ENCODE data around the gene MGAT5. TPM values are rescaled to one million over a fixed set of nuclear protein-coding genes. Genes with fewer than 3 reads are reported as not detected.

The MGAT5 gene
- total RNA-seq, 1 donor from 2014 or later = 57.3 TPM

- DNase-seq (ENCODE audit: low read depth, low spot score) = no peak
Measured at GRCh38 chr2:134445985-134446382, 192.1 kb downstream of the MGAT5 start.

- peak; percentile 53 for DNase-seq (ENCODE audit: low read depth, low spot score)
Measured at GRCh38 chr2:134446383-134447017, 192.6 kb downstream of the MGAT5 start.

DNA sequence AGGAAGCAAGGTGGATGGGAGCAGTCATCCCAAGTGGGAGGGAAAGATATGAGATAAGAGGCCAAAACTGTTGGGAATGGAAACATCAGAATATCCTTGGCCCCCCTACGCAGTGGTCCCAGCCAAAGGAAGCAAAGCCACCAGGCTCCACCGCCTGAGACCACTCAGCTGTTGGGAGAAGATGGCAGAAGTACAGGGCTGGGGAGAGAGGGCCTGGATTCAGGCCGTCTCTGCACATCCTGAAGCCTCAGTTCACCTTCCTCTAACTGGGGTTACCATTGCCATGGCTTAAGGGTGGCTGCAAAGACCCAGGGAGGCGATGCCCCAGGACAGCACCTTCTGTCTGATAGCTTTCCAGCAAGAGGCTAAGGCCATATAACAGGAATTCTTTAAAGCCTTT lies 193.8 kb downstream of the MGAT5 start:
- DNase-seq (ENCODE audit: low read depth, low spot score) = no peak

GRCh38 chr2:134448650-134449049 lies 194.8 kb downstream of the MGAT5 start:
- DNase-seq (ENCODE audit: low read depth, low spot score) = no peak

GRCh38 chr2:134449157-134449556 lies 195.3 kb downstream of the MGAT5 start:
- no peak for DNase-seq (ENCODE audit: low read depth, low spot score)

- DNase-seq (ENCODE audit: low read depth, low spot score) = no peak
Measured at GRCh38 chr2:134449751-134450513, 196.1 kb downstream of the MGAT5 start.

DNA sequence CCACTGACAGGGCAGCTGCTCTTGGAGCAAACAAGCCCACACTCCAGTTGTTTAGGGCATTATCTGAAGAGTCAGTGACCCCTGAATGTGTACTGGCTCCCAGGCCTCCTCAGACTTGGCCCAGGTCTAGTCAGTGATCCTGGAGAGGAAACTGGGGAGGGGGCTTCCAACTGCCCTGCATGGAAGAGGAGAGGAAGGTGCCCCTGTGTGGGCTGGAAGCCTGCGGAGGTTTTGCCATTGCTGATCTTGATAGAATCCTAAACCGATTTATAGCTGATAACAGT lies 197.4 kb downstream of the MGAT5 start:
- DNase-seq (ENCODE audit: low read depth, low spot score) = no peak

GRCh38 chr2:134452042-134452733 lies 198.3 kb downstream of the MGAT5 start:
- no peak for DNase-seq (ENCODE audit: low read depth, low spot score)

DNA sequence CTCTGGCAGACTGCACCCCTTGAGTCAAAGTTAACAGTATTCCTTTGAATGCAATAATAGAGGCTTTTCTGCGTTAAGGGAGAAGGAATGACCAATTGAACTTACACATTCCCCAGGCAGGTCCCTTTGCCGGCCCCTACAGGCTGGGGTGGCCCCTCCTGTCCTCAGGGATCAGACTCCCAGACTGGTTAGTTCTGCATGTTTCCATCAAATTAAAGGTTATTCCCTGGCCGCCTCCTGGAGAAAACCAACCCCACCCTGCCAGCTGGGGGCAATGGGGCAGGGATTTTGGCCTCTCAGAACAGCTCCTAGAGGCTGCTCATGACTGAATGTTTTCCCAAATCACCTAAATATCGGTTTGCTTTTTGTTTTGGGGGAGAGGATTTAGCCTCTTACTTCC lies 199.6 kb downstream of the MGAT5 start:
- no peak for DNase-seq (ENCODE audit: low read depth, low spot score)

DNA sequence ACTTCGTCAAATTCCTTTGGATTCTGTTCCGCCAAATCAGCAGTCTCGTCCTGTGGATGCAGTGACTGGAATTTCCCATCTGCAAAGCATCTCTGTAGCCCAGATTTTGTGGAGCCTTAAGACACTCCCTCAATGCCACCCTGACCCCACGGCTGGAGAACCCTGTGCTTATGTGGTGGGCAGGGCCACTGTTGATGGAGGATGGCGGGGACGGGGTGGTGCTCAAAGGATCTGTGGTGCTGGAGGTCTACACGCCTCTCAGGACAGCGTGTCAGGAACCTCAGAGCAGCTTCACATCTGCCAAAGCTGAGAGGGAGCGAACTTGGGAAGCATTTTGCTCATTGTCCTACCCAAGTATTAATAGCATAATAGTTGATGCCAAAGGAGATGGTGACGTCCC lies 200.1 kb downstream of the MGAT5 start:
- DNase-seq (ENCODE audit: low read depth, low spot score) = no peak

DNA sequence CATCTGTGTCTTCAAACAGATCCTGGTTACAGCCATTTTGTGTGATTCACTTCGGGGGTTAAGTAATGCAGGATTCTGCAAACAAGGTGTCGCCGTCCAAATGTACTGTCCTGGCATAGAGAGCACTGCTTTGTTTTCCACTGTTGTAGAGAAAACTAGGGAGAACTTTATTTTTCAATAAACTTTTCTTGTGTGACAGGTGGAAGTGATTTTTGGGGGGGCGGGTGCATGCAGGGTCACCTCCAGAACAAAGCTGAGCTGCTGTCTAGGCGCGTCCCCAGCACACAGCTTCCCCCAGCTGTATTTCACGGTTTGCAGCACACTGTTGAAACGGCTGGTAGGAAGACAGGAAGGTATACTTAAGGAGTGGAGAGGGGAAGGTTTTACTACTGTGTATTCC lies 200.6 kb downstream of the MGAT5 start:
- no peak for DNase-seq (ENCODE audit: low read depth, low spot score)

- no peak for DNase-seq (ENCODE audit: low read depth, low spot score)
Measured at GRCh38 chr2:134454931-134455330, 201.1 kb downstream of the MGAT5 start.

DNA sequence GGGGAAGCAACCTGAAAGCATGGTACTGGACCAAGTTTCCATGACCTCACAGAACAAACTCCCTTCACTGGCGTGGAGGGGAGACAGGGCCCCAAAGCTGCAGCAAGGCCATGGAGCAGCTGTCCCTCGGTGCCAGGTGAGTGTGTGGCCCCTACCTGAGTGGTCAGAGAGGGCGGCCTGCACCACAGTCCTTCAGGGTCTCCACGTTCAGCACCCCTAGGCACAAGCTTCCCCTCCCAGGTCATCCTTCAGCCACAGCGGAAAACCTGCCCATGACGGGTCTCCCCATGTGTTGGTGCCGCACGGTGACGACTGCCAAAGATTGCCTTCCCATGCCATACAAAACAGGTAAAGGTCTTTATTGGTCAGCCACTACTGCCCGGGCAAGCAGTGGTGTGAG lies 201.6 kb downstream of the MGAT5 start:
- DNase-seq (ENCODE audit: low read depth, low spot score) = no peak

DNA sequence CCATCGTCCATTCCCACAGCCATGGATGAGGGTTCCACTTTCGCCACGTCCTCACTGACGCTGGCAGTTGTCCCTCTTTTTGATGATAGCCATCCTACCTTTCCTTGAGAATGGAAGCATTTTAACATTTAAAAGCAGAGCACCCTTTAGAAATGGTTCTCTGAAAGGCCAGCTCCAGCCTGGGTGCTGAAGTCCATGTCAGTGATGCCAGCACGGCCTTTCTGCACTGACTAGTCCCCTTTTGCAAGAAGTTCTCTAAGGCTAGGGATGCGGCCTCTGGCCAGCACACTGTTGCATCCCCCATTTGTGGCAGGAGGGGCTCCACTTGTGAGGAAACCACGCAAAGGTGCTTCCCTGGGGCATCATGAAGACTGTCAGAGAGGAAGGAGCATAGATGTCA lies 203.5 kb downstream of the MGAT5 start:
- no peak for DNase-seq (ENCODE audit: low read depth, low spot score)

DNA sequence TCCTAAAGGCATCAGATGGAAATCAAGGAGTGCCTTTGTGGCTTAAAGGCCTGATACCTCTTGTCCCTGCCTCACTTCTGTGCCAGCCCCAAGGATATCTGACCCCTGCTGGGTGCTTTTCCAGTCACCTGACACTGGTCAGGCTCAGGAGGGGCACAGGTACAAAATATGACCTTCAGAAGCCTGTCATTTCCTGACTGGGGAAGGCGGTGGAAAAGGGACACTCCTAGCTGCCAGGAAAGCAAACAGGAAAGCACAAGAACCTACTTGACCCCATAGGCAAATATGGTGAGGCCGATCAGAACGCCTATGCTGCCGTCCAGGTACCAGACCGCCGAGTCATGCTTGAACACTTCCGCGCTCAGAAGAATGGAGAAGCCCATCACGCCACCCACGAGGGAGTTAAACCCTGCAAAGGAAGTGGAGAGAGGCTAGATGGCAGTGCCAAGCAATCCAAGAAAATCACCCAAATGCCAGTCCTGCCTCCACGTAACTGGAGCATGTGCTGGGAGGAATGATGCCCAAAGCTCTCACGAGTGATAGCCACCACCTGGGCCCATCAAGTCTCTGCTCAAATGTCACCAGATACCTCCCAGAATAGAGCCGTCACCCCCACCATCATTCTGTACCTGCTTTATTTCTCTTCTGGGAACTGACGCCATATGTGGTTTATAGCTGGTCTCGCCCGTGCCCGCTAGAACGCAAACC lies 204.0 kb downstream of the MGAT5 start:
- DNase-seq (ENCODE audit: low read depth, low spot score) = no peak

DNA sequence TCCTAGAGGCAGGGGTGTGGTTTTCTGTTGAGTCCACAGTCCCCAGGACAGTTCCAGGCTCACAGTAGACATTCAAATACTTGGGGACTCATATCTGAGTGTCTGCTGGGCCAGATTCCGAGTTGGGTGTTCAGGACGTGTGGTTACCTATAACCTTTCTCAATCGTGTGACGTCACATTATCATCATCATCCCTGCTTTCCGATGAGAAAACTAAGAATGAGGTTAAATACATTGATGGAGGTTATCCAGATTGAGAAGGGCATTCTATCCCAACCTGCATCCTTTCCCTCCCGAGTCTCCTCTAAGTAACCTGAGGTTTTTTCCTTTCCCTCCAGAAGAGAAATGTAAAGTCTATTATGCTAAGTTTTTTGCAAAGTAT lies 204.6 kb downstream of the MGAT5 start:
- DNase-seq (ENCODE audit: low read depth, low spot score) = no peak

DNA sequence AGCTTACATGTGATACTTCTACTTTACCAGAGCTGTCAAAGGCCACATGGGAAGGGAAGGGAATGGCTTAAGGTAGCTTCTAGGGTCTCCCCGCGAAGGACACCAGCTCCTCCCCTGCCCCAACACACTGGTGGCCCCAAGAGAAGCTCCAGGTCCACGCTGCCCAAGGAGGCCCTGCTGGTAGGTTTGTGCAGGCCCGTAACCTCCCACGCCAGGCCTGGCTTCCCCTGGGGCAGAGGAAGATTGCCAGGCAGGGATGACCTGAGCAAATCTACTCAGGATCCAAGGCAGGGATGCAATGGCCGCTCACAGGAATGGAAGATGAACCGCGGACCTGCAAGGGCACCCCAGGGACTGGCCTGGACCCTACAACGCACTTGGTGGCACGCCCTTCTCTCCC lies 205.1 kb downstream of the MGAT5 start:
- DNase-seq (ENCODE audit: low read depth, low spot score) = no peak

GRCh38 chr2:134459706-134460406 lies 206.0 kb downstream of the MGAT5 start:
- DNase-seq (ENCODE audit: low read depth, low spot score) = no peak

DNA sequence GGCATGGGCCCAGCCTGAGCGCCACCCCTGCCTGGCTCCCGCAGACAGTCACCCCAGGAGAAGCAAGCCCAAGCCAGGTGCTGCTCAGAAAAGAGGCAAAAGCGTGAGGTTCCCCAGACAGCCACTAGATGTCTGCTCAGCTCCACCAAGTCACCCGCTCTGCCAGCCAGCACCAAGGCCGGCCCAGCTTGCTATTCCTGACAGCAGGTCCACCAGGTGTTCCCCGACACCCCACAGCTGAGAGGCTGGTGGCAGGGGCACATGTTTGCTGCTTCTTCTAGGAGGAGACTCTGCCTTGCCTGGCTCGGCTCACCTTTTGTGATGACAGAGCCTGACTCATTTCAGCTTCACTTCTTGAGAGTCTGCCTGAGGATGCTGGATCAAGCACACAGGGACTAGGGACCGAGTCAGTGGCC lies 206.7 kb downstream of the MGAT5 start:
- peak; percentile 24 for DNase-seq (ENCODE audit: low read depth, low spot score)

GRCh38 chr2:134461511-134461910 lies 207.6 kb downstream of the MGAT5 start:
- DNase-seq (ENCODE audit: low read depth, low spot score) = no peak

DNA sequence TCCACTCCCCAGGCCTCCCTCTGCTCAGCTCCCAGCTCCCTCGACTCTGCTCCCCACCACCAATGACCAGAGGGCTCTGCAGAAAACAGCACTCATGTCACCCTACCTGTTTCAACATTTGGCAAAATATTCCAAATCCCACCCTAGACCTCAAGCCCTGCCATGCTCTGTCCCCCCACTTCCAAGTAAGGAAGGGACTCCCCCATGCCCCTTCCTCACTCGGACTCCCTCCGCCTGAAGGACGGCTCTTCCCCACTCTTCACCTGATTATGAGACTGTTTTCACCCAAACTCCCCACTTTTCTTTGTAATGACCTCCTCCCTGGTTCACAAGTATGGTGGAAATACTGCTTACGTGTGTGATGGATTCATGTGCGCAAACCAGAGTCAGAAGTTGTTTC lies 208.4 kb downstream of the MGAT5 start:
- no peak for DNase-seq (ENCODE audit: low read depth, low spot score)
